ENCODE data around the gene CCDC82.

DNA sequence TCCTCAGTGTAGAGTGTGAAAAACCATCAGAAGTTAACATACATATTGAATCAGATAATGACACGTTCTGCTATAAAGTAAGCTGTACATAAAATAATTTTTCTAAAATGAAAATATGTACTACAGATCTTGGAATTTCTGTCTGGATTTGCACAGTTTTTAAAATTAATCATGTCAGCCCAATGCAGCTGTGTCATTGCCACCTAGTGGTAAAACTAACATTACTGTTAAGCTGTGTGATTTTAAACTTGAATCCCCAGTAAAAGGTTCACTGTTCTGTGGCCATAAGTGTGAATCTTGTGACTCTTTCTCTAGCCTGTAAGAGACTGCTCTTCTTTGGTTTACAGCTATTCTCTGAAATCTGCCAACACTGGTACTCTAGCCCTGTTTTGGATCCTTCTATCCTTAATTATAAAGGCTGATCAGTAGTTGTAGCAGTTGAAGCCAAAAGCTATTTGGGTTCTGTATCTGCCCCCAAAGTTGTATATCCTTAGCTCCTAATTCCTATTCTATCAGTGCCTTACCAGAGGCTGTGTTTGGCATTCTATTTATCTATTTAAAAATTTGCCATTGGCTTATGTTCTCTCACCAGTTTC lies 4.1 kb upstream of the CCDC82 start:
- TF ChIP-seq CTCF (IDR thresholded peaks at IDR 0.05) (peak in 6 of 7 experiments; percentile 50 to 68 (median 62)), POLR2A (IDR thresholded peaks at IDR 0.05) (no peak)

Data from body of pancreas (tissue), 4 donors.